ENCODE measurements around the gene CLASP2.

- TF ChIP-seq CTCF (IDR thresholded peaks at IDR 0.05) (no peak), EZH2 (IDR thresholded peaks at IDR 0.05) (no peak)
These were observed 11.9 kb upstream of the CLASP2 start for GRCh38 chr3:33729993-33730392.

Measured in neural progenitor cell (in vitro differentiated cells).